SK-N-SH treated with all-trans-retinoic acid at 6 μM for 48 hours (cell line): ENCODE measurements around the gene CLEC16A.

Source experiments
- ATAC-seq: fragments of 200-7000 bp; cut with Tn5 transposase; 3 replicates; pipeline ENCODE4 v1.9.1; 2020; ENCODE audit warnings: mild to moderate bottlenecking, moderate library complexity
- BACH2 ChIP-seq: fragments of 250-450 bp; sonication (Bioruptor Pico); IDR thresholded peaks from 2 replicates; pipeline ENCODE4 v1.9.0; 2021; ENCODE audit warnings: mild to moderate bottlenecking, borderline replicate concordance
- CSDC2 ChIP-seq: fragments of 250-450 bp; sonication (Bioruptor Pico); IDR thresholded peaks from 2 replicates; pipeline ENCODE4 v1.5.0; 2020; ENCODE audit warnings: mild to moderate bottlenecking, moderate library complexity
- GLIS3 ChIP-seq: fragments of 250-450 bp; sonication (Bioruptor Pico); IDR thresholded peaks from 2 replicates; pipeline ENCODE4 v1.5.0; 2020; ENCODE audit warnings: mild to moderate bottlenecking, moderate library complexity
- ISL1 ChIP-seq: fragments of 250-450 bp; sonication (Bioruptor Pico); IDR thresholded peaks from 2 replicates; pipeline ENCODE4 v2.1.2; 2022; ENCODE audit warnings: mild to moderate bottlenecking, moderate library complexity
- OSR1 ChIP-seq: fragments of 250-450 bp; sonication (Bioruptor Pico); IDR thresholded peaks from 2 replicates; pipeline ENCODE4 v1.8.0; 2022; ENCODE audit warnings: moderate library complexity, mild to moderate bottlenecking, inconsistent platforms
- PPARA ChIP-seq: fragments of 250-450 bp; sonication (Bioruptor Pico); IDR thresholded peaks from 2 replicates; pipeline ENCODE4 v1.5.0; 2020; ENCODE audit warnings: mild to moderate bottlenecking, borderline replicate concordance
- RARB ChIP-seq: fragments of 250-450 bp; sonication (Bioruptor Pico); IDR thresholded peaks from 2 replicates; pipeline ENCODE4 v1.8.0; 2021; ENCODE audit warnings: mild to moderate bottlenecking, moderate library complexity
- SNAI2 ChIP-seq: fragments of 250-450 bp; sonication (Bioruptor Pico); IDR thresholded peaks from 2 replicates; pipeline ENCODE4 v1.5.0; 2020; ENCODE audit warnings: mild to moderate bottlenecking, moderate library complexity
- TSHZ2 ChIP-seq: fragments of 250-450 bp; sonication (Bioruptor Pico); IDR thresholded peaks from 2 replicates; pipeline ENCODE4 v1.5.0; 2020; ENCODE audit warnings: mild to moderate bottlenecking, moderate library complexity
- ZC3H10 ChIP-seq: fragments of 250-450 bp; sonication (Bioruptor Pico); IDR thresholded peaks from 2 replicates; pipeline ENCODE4 v1.5.1; 2021; ENCODE audit warnings: mild to moderate bottlenecking, moderate library complexity
- ZFP3 ChIP-seq: fragments of 250-450 bp; sonication (Bioruptor Pico); IDR thresholded peaks from 2 replicates; pipeline ENCODE4 v1.5.0; 2020; ENCODE audit warnings: mild to moderate bottlenecking, moderate library complexity
- ZFP30 ChIP-seq: fragments of 450-650 bp; formaldehyde crosslinking; IDR thresholded peaks from 2 replicates; pipeline ENCODE4 v1.5.0; 2022; ENCODE audit warnings: mild to moderate bottlenecking, moderate library complexity
- ZNF565 ChIP-seq: fragments of 450-650 bp; formaldehyde crosslinking; conservative IDR thresholded peaks from 2 replicates; pipeline ENCODE4 v1.5.0; 2020; ENCODE audit warnings: low read depth, mild to moderate bottlenecking, moderate library complexity
- ZNF70 ChIP-seq: fragments of 450-650 bp; formaldehyde crosslinking; IDR thresholded peaks from 2 replicates; pipeline ENCODE4 v1.5.0; 2020; ENCODE audit warnings: mild to moderate bottlenecking, moderate library complexity
- ZNF8 ChIP-seq: fragments of 450-650 bp; formaldehyde crosslinking; IDR thresholded peaks from 2 replicates; pipeline ENCODE4 v1.5.0; 2020; ENCODE audit warnings: mild to moderate bottlenecking, moderate library complexity
- TF ChIP-seq, protein P1 (sequence below): fragments of 250-450 bp; sonication (Bioruptor Pico); IDR thresholded peaks from 2 replicates; pipeline ENCODE4 v1.8.0; 2020; ENCODE audit warnings: mild to moderate bottlenecking, moderate library complexity, borderline replicate concordance
- TF ChIP-seq, protein P2 (sequence below): fragments of 250-450 bp; sonication (Bioruptor Pico); IDR thresholded peaks from 2 replicates; pipeline ENCODE4 v1.5.1; 2020; ENCODE audit warnings: low read depth, mild to moderate bottlenecking, moderate library complexity
- TF ChIP-seq, protein P3 (sequence below): fragments of 250-450 bp; sonication (Bioruptor Pico); IDR thresholded peaks from 2 replicates; pipeline ENCODE4 v1.8.0; 2021; ENCODE audit warnings: low read depth, mild to moderate bottlenecking, moderate library complexity, borderline replicate concordance
- TF ChIP-seq, protein P4 (sequence below): fragments of 250-450 bp; sonication (Bioruptor Pico); IDR thresholded peaks from 2 replicates; pipeline ENCODE4 v1.5.1; 2021; ENCODE audit warnings: mild to moderate bottlenecking, moderate library complexity

CLEC16A gene

DNA sequence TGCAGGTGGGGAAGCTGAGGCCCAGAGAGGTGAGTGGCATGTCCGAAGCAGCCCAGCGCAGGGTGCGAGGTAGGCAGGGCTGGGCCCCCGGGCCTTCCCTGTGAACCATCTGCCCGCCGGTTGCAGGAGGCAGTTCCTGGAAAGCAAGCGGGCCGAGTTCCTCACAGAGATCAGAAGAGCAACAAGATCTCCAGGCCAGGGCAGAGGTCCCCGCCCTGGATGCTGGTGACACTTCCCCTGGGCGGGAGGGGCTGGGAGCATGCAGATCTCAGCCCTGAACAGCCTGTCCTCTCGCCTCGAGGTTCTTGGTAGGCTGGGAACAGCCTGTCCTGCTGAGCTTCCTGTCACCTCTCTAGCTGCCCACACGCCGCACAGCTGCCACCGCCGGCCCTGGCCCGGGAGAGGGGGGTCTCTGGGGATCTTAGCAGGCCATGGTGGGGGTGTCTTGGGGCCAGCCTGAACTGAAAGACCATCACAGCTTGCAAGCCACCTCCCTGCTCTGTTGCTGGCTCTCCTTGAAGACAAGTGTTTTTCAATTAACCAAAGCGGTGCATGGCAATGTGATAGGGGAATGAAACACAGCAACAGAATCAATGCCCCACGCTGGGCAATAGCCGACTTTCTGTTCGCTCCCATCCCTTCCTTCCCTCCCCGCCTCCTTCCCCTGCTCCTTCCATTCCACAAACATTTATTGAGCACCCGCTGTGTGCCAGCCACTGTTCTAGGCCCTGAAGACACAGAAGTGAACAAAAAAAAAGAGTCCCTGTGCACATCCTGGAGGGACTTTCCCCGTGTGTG lies 279.9 kb downstream of the CLEC16A start:
- no peak for ATAC-seq
- TF ChIP-seq ISL1 (CRISPR knock-in tag) (no peak), BACH2 (CRISPR knock-in tag) (no peak), GLIS3 (CRISPR knock-in tag) (no peak), SNAI2 (CRISPR knock-in tag) (no peak), PPARA (CRISPR knock-in tag) (no peak), OSR1 (no peak), CSDC2 (CRISPR knock-in tag) (no peak), RARB (CRISPR knock-in tag) (no peak), ZNF8 (CRISPR knock-in tag) (no peak), TSHZ2 (CRISPR knock-in tag) (no peak)
- TF ChIP-seq, protein P1, sequence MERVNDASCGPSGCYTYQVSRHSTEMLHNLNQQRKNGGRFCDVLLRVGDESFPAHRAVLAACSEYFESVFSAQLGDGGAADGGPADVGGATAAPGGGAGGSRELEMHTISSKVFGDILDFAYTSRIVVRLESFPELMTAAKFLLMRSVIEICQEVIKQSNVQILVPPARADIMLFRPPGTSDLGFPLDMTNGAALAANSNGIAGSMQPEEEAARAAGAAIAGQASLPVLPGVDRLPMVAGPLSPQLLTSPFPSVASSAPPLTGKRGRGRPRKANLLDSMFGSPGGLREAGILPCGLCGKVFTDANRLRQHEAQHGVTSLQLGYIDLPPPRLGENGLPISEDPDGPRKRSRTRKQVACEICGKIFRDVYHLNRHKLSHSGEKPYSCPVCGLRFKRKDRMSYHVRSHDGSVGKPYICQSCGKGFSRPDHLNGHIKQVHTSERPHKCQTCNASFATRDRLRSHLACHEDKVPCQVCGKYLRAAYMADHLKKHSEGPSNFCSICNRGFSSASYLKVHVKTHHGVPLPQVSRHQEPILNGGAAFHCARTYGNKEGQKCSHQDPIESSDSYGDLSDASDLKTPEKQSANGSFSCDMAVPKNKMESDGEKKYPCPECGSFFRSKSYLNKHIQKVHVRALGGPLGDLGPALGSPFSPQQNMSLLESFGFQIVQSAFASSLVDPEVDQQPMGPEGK (CRISPR knock-in tag), result no peak
- TF ChIP-seq, protein P2, sequence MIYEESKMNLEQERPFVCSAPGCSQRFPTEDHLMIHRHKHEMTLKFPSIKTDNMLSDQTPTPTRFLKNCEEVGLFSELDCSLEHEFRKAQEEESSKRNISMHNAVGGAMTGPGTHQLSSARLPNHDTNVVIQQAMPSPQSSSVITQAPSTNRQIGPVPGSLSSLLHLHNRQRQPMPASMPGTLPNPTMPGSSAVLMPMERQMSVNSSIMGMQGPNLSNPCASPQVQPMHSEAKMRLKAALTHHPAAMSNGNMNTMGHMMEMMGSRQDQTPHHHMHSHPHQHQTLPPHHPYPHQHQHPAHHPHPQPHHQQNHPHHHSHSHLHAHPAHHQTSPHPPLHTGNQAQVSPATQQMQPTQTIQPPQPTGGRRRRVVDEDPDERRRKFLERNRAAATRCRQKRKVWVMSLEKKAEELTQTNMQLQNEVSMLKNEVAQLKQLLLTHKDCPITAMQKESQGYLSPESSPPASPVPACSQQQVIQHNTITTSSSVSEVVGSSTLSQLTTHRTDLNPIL (CRISPR knock-in tag), result no peak
- TF ChIP-seq, protein P3, sequence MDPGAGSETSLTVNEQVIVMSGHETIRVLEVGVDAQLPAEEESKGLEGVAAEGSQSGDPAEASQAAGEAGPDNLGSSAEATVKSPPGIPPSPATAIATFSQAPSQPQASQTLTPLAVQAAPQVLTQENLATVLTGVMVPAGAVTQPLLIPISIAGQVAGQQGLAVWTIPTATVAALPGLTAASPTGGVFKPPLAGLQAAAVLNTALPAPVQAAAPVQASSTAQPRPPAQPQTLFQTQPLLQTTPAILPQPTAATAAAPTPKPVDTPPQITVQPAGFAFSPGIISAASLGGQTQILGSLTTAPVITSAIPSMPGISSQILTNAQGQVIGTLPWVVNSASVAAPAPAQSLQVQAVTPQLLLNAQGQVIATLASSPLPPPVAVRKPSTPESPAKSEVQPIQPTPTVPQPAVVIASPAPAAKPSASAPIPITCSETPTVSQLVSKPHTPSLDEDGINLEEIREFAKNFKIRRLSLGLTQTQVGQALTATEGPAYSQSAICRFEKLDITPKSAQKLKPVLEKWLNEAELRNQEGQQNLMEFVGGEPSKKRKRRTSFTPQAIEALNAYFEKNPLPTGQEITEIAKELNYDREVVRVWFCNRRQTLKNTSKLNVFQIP (CRISPR knock-in tag), result no peak

DNA sequence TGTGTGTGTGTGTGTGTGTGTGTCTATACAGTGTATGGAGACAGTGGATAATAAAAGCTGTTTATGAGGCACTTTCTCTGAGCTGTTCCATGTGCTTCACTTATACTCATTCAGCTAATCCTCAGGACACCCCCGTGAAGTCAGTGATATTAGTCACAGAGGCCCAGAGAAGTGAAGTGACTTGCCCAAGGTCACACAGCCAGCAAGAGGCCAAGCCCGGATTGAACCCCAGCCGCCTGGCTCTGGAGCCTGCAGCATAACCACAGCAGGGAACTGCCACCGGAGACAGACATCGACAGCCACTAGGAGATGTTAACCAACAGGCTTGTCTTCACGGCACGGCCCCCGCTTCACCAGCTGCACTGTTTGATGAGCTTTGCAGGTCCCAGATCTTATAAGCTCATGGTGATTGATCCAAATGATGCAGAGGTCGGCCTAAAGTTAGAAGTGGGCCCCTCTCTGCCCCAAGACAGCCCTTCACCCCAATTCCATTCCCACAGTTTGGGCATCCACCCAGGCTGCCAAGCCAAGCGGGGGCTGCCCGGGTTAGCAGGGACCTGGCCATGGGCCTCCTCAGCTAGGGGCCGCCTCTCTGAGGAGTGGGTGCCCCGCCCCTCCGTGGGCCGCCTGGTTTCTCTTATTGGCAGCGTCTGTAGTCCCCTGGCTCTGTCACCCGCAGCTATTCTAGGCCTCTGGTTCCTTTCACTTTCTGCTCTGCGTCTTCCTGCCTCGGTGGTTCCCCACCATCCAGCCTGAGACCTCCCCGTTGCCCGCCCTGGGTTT lies 280.7 kb downstream of the CLEC16A start:
- ATAC-seq, result no peak
- no peak for TF ChIP-seq TSHZ2 (CRISPR knock-in tag)
- TF ChIP-seq ZFP30 (CRISPR knock-in tag), result no peak
- TF ChIP-seq ZFP3, result no peak
- TF ChIP-seq, protein P4, sequence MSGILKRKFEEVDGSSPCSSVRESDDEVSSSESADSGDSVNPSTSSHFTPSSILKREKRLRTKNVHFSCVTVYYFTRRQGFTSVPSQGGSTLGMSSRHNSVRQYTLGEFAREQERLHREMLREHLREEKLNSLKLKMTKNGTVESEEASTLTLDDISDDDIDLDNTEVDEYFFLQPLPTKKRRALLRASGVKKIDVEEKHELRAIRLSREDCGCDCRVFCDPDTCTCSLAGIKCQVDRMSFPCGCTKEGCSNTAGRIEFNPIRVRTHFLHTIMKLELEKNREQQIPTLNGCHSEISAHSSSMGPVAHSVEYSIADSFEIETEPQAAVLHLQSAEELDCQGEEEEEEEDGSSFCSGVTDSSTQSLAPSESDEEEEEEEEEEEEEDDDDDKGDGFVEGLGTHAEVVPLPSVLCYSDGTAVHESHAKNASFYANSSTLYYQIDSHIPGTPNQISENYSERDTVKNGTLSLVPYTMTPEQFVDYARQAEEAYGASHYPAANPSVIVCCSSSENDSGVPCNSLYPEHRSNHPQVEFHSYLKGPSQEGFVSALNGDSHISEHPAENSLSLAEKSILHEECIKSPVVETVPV (CRISPR knock-in tag), result no peak
- TF ChIP-seq CSDC2 (CRISPR knock-in tag), result no peak
- TF ChIP-seq BACH2 (CRISPR knock-in tag), result no peak
- TF ChIP-seq PPARA (CRISPR knock-in tag), result no peak
- TF ChIP-seq, protein P1 (CRISPR knock-in tag), result no peak
- no peak for TF ChIP-seq OSR1
- no peak for TF ChIP-seq ZNF70 (CRISPR knock-in tag)
- no peak for TF ChIP-seq ISL1 (CRISPR knock-in tag)
- no peak for TF ChIP-seq ZC3H10 (CRISPR knock-in tag)
- no peak for TF ChIP-seq ZNF565 (CRISPR knock-in tag)
- TF ChIP-seq, protein P2 (CRISPR knock-in tag), result no peak
- TF ChIP-seq SNAI2 (CRISPR knock-in tag), result no peak
- TF ChIP-seq GLIS3 (CRISPR knock-in tag), result no peak
- no peak for TF ChIP-seq ZNF8 (CRISPR knock-in tag)
